ENCODE measurements around the gene ROPN1L. TPM values are rescaled to one million over a fixed set of nuclear protein-coding genes. Genes with fewer than 3 reads are reported as not detected.

ROPN1L gene
- total and polyA plus RNA-seq, 2 of the 8 experiments (the other 6 are each of a cell fraction or from before 2014, with no cell fraction given) = 0.24 to 0.73 TPM

GRCh38 chr5:10479154-10479721, 37.6 kb downstream of the ROPN1L start (continued):
- TF ChIP-seq ASH2L (IDR thresholded peaks at IDR 0.05; ENCODE audit: low read length) (no peak), CHD1 (IDR thresholded peaks at IDR 0.05; ENCODE audit: low read depth, low read length) (no peak), BCL11A (IDR thresholded peaks at IDR 0.05; ENCODE audit: low read depth in 2 of 2, low read length in 2 of 2) (no peak), SP1 (IDR thresholded peaks at IDR 0.05; ENCODE audit: low read depth, low read length) (no peak), RAD21 (IDR thresholded peaks at IDR 0.05 in 1 of 2, conservative IDR thresholded peaks at IDR 0.05 in 1 of 2; ENCODE audit: low read depth in 2 of 2, low read length in 2 of 2) (no peak), RFX5 (IDR thresholded peaks at IDR 0.05; ENCODE audit: borderline replicate concordance, low read depth, low read length) (no peak), BRCA1 (IDR thresholded peaks at IDR 0.05; ENCODE audit: low read depth, low read length) (no peak)

Data from H1 (cell line).